ENCODE measurements around the gene PTPRA. TPM values are rescaled to one million over a fixed set of nuclear protein-coding genes. Genes with fewer than 3 reads are reported as not detected.
A peak's percentile ranks its signal among the peaks of the same experiment; 100 is the strongest.
"Not testable (repeated sequence)": the region's sequence is repeated elsewhere in the genome, so short reads cannot be mapped to it uniquely, and the experiment has no call there.

Gene PTPRA
- total RNA-seq, 1 donor from 2014 or later, result 59.5 TPM

- no peak for TF ChIP-seq CTCF (IDR thresholded peaks at IDR 0.05; ENCODE audit: partially characterized antibody, unreplicated experiment)
- H3K36me3 Mint-ChIP-seq (ENCODE audit: unreplicated experiment), result no peaks in the 10 kb centered on the region
- H3K27ac Mint-ChIP-seq (ENCODE audit: unreplicated experiment), result no peak overlapping the region
- H3K4me1 Mint-ChIP-seq (ENCODE audit: low read depth, unreplicated experiment), result peaks cover 4% of the 10 kb centered on the region
- peaks cover 4% of the 10 kb centered on the region for H3K9me3 Mint-ChIP-seq (ENCODE audit: unreplicated experiment)
- H3K27me3 Mint-ChIP-seq (ENCODE audit: unreplicated experiment), result peaks cover 15% of the 10 kb centered on the region
- DNase-seq, result no peak
- H3K4me3 Mint-ChIP-seq (ENCODE audit: unreplicated experiment), result peak overlapping the region; percentile 48
Measured at GRCh38 chr20:3070725-3071124, 197.4 kb downstream of the PTPRA start.

- H3K4me3 Mint-ChIP-seq (ENCODE audit: unreplicated experiment), result no peak overlapping the region
- H3K27me3 Mint-ChIP-seq (ENCODE audit: unreplicated experiment), result peaks cover 15% of the 10 kb centered on the region
- H3K27ac Mint-ChIP-seq (ENCODE audit: unreplicated experiment), result no peak overlapping the region
- H3K36me3 Mint-ChIP-seq (ENCODE audit: unreplicated experiment), result no peaks in the 10 kb centered on the region
- peaks cover 4% of the 10 kb centered on the region for H3K4me1 Mint-ChIP-seq (ENCODE audit: low read depth, unreplicated experiment)
- H3K9me3 Mint-ChIP-seq (ENCODE audit: unreplicated experiment), result peaks cover 4% of the 10 kb centered on the region
- TF ChIP-seq CTCF (IDR thresholded peaks at IDR 0.05; ENCODE audit: partially characterized antibody, unreplicated experiment), result no peak
- DNase-seq, result no peak
Measured at GRCh38 chr20:3071266-3071609, 198.0 kb downstream of the PTPRA start.

- Mint-ChIP-seq H3K9me3 (ENCODE audit: unreplicated experiment) (peaks cover 4% of the 10 kb centered on the region), H3K27ac (ENCODE audit: unreplicated experiment) (no peak within 1 kb of the TSS), H3K4me1 (ENCODE audit: low read depth, unreplicated experiment) (peaks cover 4% of the 10 kb centered on the region), H3K27me3 (ENCODE audit: unreplicated experiment) (peaks cover 15% of the 10 kb centered on the region), H3K4me3 (ENCODE audit: unreplicated experiment) (peak within 1 kb of the TSS; percentile 68), H3K36me3 (ENCODE audit: unreplicated experiment) (no peaks in the 10 kb centered on the region)
- TF ChIP-seq CTCF (IDR thresholded peaks at IDR 0.05; ENCODE audit: partially characterized antibody, unreplicated experiment), result no peak
- DNase-seq, result peak; percentile 26
Measured at GRCh38 chr20:3071610-3072529, 198.6 kb downstream of the PTPRA start, which contains the start of gene OXT. OXT (plus strand) TSS chr20:3071620; CDS start chr20:3071656, 36 bp downstream.

- no peak for TF ChIP-seq CTCF (IDR thresholded peaks at IDR 0.05; ENCODE audit: partially characterized antibody, unreplicated experiment)
- Mint-ChIP-seq H3K4me1 (ENCODE audit: low read depth, unreplicated experiment) (peaks cover 4% of the 10 kb centered on the region), H3K36me3 (ENCODE audit: unreplicated experiment) (no peaks in the 10 kb centered on the region), H3K27me3 (ENCODE audit: unreplicated experiment) (peaks cover 12% of the 10 kb centered on the region), H3K4me3 (ENCODE audit: unreplicated experiment) (peak overlapping the region; percentile 68), H3K9me3 (ENCODE audit: unreplicated experiment) (peaks cover 4% of the 10 kb centered on the region), H3K27ac (ENCODE audit: unreplicated experiment) (no peak overlapping the region)
- DNase-seq, result no peak
Measured at GRCh38 chr20:3072530-3073250, 199.4 kb downstream of the PTPRA start.

- H3K27me3 Mint-ChIP-seq (ENCODE audit: unreplicated experiment), result peaks cover 12% of the 10 kb centered on the region
- not testable (repeated sequence) for H3K36me3 Mint-ChIP-seq (ENCODE audit: unreplicated experiment); H3K27ac Mint-ChIP-seq (ENCODE audit: unreplicated experiment); H3K4me1 Mint-ChIP-seq (ENCODE audit: low read depth, unreplicated experiment); H3K9me3 Mint-ChIP-seq (ENCODE audit: unreplicated experiment); H3K4me3 Mint-ChIP-seq (ENCODE audit: unreplicated experiment); DNase-seq
Measured at GRCh38 chr20:3073251-3073643, 200.0 kb downstream of the PTPRA start.
